Gastroesophageal sphincter (tissue), 4 donors: Measurements from ENCODE around the gene SPATS2L. TPM values are rescaled to one million over a fixed set of nuclear protein-coding genes. Genes with fewer than 3 reads are reported as not detected.

Source experiments
- ATAC-seq: fragments of 150-250 bp; one replicate; pipeline ENCODE4 v1.9.1; 2016; ENCODE audit warnings: mild to moderate bottlenecking, moderate library complexity
- H3K27ac ChIP-seq, 4 donors: fragments of 200-600 bp; sonication (generic) in 3 of 4; 1 replicate in 3 of 4; 2 replicates in 1 of 4; pipeline ENCODE4 v1.5.1; 2016 to 2019
- H3K27me3 ChIP-seq: fragments of 200-600 bp; sonication (generic); one replicate; pipeline ENCODE4 v1.5.1; 2019
- H3K36me3 ChIP-seq, 2 donors: fragments of 200-600 bp; sonication (generic); one replicate each; pipeline ENCODE4 v1.5.1; 2019; ENCODE audit warnings: control low read depth in 1 of 2
- H3K4me1 ChIP-seq, 3 donors: fragments of 200-600 bp; sonication (generic); 1 replicate in 2 of 3; 2 replicates in 1 of 3; pipeline ENCODE4 v1.5.1; 2016 to 2019; ENCODE audit warnings: control low read depth in 2 of 3
- H3K4me3 ChIP-seq, 2 donors: fragments of 200-600 bp; sonication (generic); one replicate each; pipeline ENCODE4 v1.5.1; 2019; ENCODE audit warnings: mild to moderate bottlenecking in 1 of 2, moderate library complexity in 1 of 2
- H3K9me3 ChIP-seq, 3 donors: fragments of 200-600 bp; sonication (generic); one replicate each; pipeline ENCODE4 v1.5.1; 2017 to 2019; ENCODE audit warnings: control low read depth in 2 of 3
- CTCF ChIP-seq, 4 experiments: fragments of 200-600 bp in 2 of 4; fragments of 450-650 bp in 2 of 4; sonication (generic) in 1 of 4; IDR thresholded peaks; one replicate each; pipeline ENCODE4 v1.5.1; 2017 to 2019; ENCODE audit warnings: antibody characterized with exemption in 4 of 4, mild to moderate bottlenecking in 2 of 4, moderate library complexity in 2 of 4
- EP300 ChIP-seq: sonication (generic); formaldehyde crosslinking; IDR thresholded peaks from one replicate; pipeline ENCODE4 v1.6.1; 2017; ENCODE audit warnings: antibody characterized with exemption, mild to moderate bottlenecking
- POLR2A ChIP-seq, 2 donors: fragments of 450-650 bp; IDR thresholded peaks; one replicate each; pipeline ENCODE4 v1.6.1; 2017; ENCODE audit warnings: antibody characterized with exemption in 2 of 2, mild to moderate bottlenecking in 2 of 2, moderate library complexity in 1 of 2
- POLR2AphosphoS5 ChIP-seq: sonication (generic); formaldehyde crosslinking; IDR thresholded peaks from one replicate; pipeline ENCODE4 v1.6.1; 2017; ENCODE audit warnings: antibody characterized with exemption
- WGBS, 2 donors: methylation state at CpG; one replicate each; pipeline ENCODE4 v1.1.5; 2018; ENCODE audit warnings: low coverage in 1 of 2; 5-methylcytosine and 5-hydroxymethylcytosine counted together
- total RNA-seq, 4 donors: library from RNA; depleted of rRNA; stranded (reverse); fragments of >200 nt; gene quantifications; one replicate each; pipeline ENCODE4 v1.1.0, GENCODE V29; 2016

Gene SPATS2L
- total RNA-seq, 4 donors from 2014 or later, result 50.6 to 120 (median 91.5) TPM

GRCh38 chr2:200477667-200478131, 171.2 kb downstream of the SPATS2L start:
- TF ChIP-seq EP300 (no peak), POLR2AphosphoS5 (no peak), CTCF (IDR thresholded peaks at IDR 0.05) (no peak), POLR2A (IDR thresholded peaks at IDR 0.05) (no peak)
- H3K27ac ChIP-seq, result peak overlapping the region in 3 of 4 donors; percentile 52 to 72 (median 66)
- ATAC-seq, result peak; percentile 70
- 43 to 64% methylated on average over 2 to 12 of the region's 21 CpGs for WGBS, 2 donors
- no peaks in the 10 kb centered on the region for H3K4me1 ChIP-seq
- H3K9me3 ChIP-seq, result no peaks in the 10 kb centered on the region
- no peaks in the 10 kb centered on the region for H3K27me3 ChIP-seq
- peaks cover 0 to 63% of the 10 kb centered on the region in 2 donors for H3K36me3 ChIP-seq
- H3K4me3 ChIP-seq, result peak overlapping the region in 1 of 2 donors; percentile 35

DNA sequence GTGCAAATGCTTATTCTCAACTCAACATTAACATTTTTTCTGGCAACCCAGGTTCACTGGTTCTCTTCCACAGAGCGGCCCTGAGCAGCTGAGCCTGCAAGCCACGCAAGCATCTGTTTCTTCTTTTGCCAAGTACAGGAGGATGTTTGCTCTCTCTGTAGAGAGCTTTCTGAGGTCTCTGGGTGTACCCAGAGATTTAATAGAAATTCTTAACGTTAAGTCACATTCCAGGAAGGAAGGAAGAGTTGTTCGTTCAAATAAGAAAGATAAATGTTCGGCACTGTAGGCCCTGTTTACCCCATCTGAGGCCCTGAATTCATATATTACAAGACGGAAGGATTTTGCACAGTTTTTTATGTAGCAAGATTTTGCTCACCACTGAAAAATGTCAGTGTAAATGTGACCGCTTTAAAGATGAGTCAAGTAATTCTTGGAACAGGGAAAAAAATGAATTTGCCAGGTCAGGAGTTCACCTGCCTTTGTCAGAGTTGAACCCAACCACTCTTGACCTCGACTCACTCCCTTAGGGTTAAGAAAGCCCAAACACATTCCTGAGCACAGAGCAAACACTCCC, 173.3 kb downstream of the SPATS2L start:
- H3K27ac ChIP-seq, result peak overlapping the region in 1 of 4 donors; percentile 16
- peak; percentile 21 for ATAC-seq
- no peak overlapping the region for H3K4me3 ChIP-seq

GRCh38 chr2:200482194-200482593, 175.7 kb downstream of the SPATS2L start:
- Histone ChIP-seq H3K9me3 (no peaks in the 10 kb centered on the region), H3K4me1 (no peaks in the 10 kb centered on the region), H3K27ac (no peak overlapping the region), H3K27me3 (no peaks in the 10 kb centered on the region), H3K36me3 (peaks cover 0 to 23% of the 10 kb centered on the region in 2 donors), H3K4me3 (no peak overlapping the region)
- ATAC-seq, result no peak
- TF ChIP-seq POLR2AphosphoS5 (no peak), EP300 (no peak), CTCF (IDR thresholded peaks at IDR 0.05) (no peak), POLR2A (IDR thresholded peaks at IDR 0.05) (no peak)

More for the DNA sequence above, 173.3 kb downstream of the SPATS2L start:
- Histone ChIP-seq H3K9me3 (no peaks in the 10 kb centered on the region), H3K4me1 (no peaks in the 10 kb centered on the region), H3K27me3 (no peaks in the 10 kb centered on the region), H3K36me3 (peaks cover 0 to 44% of the 10 kb centered on the region in 2 donors)
- WGBS, 2 donors, result 42 to 50% methylated on average over 4 to 8 of the region's 8 CpGs
- TF ChIP-seq POLR2A (IDR thresholded peaks at IDR 0.05) (no peak), CTCF (IDR thresholded peaks at IDR 0.05) (no peak), POLR2AphosphoS5 (peak; percentile 38), EP300 (no peak)

- no peak overlapping the region for H3K4me3 ChIP-seq
- H3K27me3 ChIP-seq, result no peaks in the 10 kb centered on the region
- 53% methylated on average over 4 of the region's 4 CpGs; no CpG with 5 or more reads in 1 of the 2 donors for WGBS, 2 donors
- ATAC-seq, result no peak
- peaks cover 0 to 11% of the 10 kb centered on the region in 2 donors for H3K36me3 ChIP-seq
- H3K9me3 ChIP-seq, result no peaks in the 10 kb centered on the region
- TF ChIP-seq POLR2AphosphoS5, result no peak
- peak in 1 of 4 experiments; percentile 21 for TF ChIP-seq CTCF (IDR thresholded peaks at IDR 0.05)
- H3K27ac ChIP-seq, result no peak overlapping the region
- H3K4me1 ChIP-seq, result no peaks in the 10 kb centered on the region
Observed at GRCh38 chr2:200483729-200484198, 177.3 kb downstream of the SPATS2L start.

GRCh38 chr2:200484934-200485333, 178.4 kb downstream of the SPATS2L start:
- Histone ChIP-seq H3K36me3 (peaks cover 0 to 14% of the 10 kb centered on the region in 2 donors), H3K27me3 (no peaks in the 10 kb centered on the region), H3K4me1 (no peaks in the 10 kb centered on the region), H3K4me3 (no peak overlapping the region), H3K27ac (no peak overlapping the region), H3K9me3 (no peaks in the 10 kb centered on the region)
- no peak for ATAC-seq
- 72 to 74% methylated on average over 2 to 3 of the region's 3 CpGs for WGBS, 2 donors
- TF ChIP-seq CTCF (IDR thresholded peaks at IDR 0.05) (no peak), POLR2A (IDR thresholded peaks at IDR 0.05) (no peak), EP300 (no peak), POLR2AphosphoS5 (no peak)
